Urinary bladder (tissue), 4 donors: ENCODE measurements around the gene ADPRH. TPM values are rescaled to one million over a fixed set of nuclear protein-coding genes. Genes with fewer than 3 reads are reported as not detected.

ENCODE experiments used
- DNase-seq: peaks from one replicate; pipeline ENCODE4 v3.0.0-alpha.2; 2015; ENCODE audit errors: extremely low spot score
- H3K27ac ChIP-seq: one replicate; pipeline ENCODE4 v1.5.1; 2013; ENCODE audit warnings: low read depth, mild to moderate bottlenecking, moderate library complexity
- H3K36me3 ChIP-seq: one replicate; pipeline ENCODE4 v1.6.1; 2013; ENCODE audit warnings: mild to moderate bottlenecking, moderate library complexity; ENCODE audit not compliant: insufficient read depth
- H3K4me1 ChIP-seq: one replicate; pipeline ENCODE4 v1.6.1; 2013; ENCODE audit warnings: mild to moderate bottlenecking, moderate library complexity; ENCODE audit not compliant: insufficient read depth
- H3K4me3 ChIP-seq: one replicate; pipeline ENCODE4 v1.5.1; 2013; ENCODE audit warnings: low read depth, low read length
- WGBS: extraction: QIAGEN DNeasy Blood & Tissue Kit; methylation state at CpG from one replicate; pipeline ENCODE4 v1.1.7; 2013; 5-methylcytosine and 5-hydroxymethylcytosine counted together
- polyA plus RNA-seq: library from polyadenylated mRNA; stranded (reverse); fragments of 200-250 nt; gene quantifications from one replicate; pipeline ENCODE4 v1.2.3, GENCODE V29; 2013
- total RNA-seq: library from RNA; depleted of rRNA; stranded (reverse); fragments of >200 nt; gene quantifications from one replicate; pipeline ENCODE4 v1.2.3, GENCODE V29; 2014
- donor health status: healthy with polysubstance abuse.
- donor health status: healthy.

Gene ADPRH
- total and polyA plus RNA-seq, 2 donors = 3.0 to 13.0 TPM

DNA sequence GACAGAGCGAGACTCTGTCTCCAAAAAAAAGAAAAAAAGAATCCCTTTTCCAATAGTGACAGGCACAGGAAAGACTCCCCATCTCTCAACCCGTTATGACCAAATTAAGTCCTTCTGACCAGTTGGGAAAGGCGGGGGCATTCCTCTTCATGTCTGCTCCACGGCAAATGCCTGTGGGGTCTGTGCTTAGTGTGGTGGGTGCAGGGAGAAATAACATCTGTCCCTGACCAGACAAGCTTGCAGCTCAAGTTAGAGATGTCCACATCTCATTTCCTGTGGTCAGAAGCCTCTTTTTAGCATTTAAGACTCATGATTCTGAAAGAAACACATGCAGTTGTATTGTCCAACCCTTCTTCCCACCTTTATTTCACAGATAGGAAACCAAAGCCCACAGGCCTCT is 34.6 kb downstream of the ADPRH start:
- Histone ChIP-seq H3K27ac (no peak overlapping the region), H3K4me3 (no peak overlapping the region), H3K36me3 (no peaks in the 10 kb centered on the region), H3K4me1 (no peaks in the 10 kb centered on the region)
- WGBS = 82% methylated on average over 4 of the region's 4 CpGs
- DNase-seq = no peak

DNA sequence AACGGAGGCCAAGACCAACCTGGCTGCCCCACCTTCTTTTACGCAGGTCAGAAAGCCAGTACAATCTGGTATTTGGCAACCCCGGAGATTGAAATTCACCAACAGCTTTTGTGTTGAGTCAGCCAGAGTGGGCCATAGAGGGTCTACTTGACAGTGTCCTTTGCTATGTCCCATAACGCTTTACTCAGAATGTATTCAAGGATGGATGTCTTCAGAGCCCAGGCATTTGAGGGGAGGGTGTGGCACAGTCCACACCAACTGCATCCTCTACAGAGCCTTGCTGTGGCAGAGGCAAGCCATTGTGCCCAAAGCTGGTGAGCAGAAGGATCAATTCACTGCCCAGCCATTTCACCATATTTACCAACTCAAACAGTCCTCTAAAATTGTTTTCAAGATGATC is 36.8 kb downstream of the ADPRH start:
- Histone ChIP-seq H3K4me3 (no peak overlapping the region), H3K36me3 (no peaks in the 10 kb centered on the region), H3K4me1 (no peaks in the 10 kb centered on the region), H3K27ac (no peak overlapping the region)
- WGBS = 82% methylated on average over 4 of the region's 4 CpGs
- no peak for DNase-seq

- Histone ChIP-seq H3K27ac (no peak overlapping the region), H3K36me3 (no peaks in the 10 kb centered on the region), H3K4me1 (no peaks in the 10 kb centered on the region), H3K4me3 (no peak overlapping the region)
- DNase-seq = no peak
- WGBS = 74% methylated on average over 7 of the region's 7 CpGs
These were observed 39.8 kb downstream of the ADPRH start for GRCh38 chr3:119619094-119619493.

DNA sequence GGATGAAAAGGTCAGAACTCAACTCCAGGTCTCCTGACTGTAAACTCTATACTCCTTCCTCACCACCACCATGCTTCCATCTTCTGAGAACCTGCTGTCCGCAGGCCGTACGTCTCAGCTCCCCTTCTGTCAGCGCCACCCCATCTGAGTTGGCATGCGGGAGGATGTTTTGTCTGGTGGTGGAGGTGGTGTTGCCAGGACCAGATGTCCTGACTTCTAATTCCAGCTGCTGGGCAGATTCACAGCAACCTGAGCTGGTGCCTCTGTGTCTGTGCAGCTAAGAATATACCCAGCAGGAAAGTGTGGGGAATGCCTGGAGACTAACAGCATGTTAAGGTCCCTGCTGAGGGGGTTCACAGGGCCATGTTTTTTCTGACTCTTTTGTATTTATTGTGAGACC is 41.6 kb downstream of the ADPRH start:
- H3K4me3 ChIP-seq = no peak overlapping the region
- WGBS = 88% methylated on average over 5 of the region's 5 CpGs
- no peaks in the 10 kb centered on the region for H3K4me1 ChIP-seq

GRCh38 chr3:119624002-119624720 is 44.9 kb downstream of the ADPRH start:
- DNase-seq = no peak
- no peaks in the 10 kb centered on the region for H3K36me3 ChIP-seq
- H3K4me3 ChIP-seq = no peak overlapping the region
- WGBS = 84% methylated on average over 9 of the region's 9 CpGs
- no peaks in the 10 kb centered on the region for H3K4me1 ChIP-seq
- H3K27ac ChIP-seq = no peak overlapping the region

More for the DNA sequence above, 41.6 kb downstream of the ADPRH start:
- no peak for DNase-seq
- Histone ChIP-seq H3K27ac (no peak overlapping the region), H3K36me3 (no peaks in the 10 kb centered on the region)

- no peak overlapping the region for H3K27ac ChIP-seq
- H3K4me1 ChIP-seq = no peaks in the 10 kb centered on the region
- no peak for DNase-seq
- WGBS = 73% methylated on average over 8 of the region's 8 CpGs
- no peak overlapping the region for H3K4me3 ChIP-seq
- H3K36me3 ChIP-seq = no peaks in the 10 kb centered on the region
These were observed 46.3 kb downstream of the ADPRH start for GRCh38 chr3:119625451-119626153.

- Histone ChIP-seq H3K4me1 (no peaks in the 10 kb centered on the region), H3K36me3 (no peaks in the 10 kb centered on the region), H3K4me3 (no peak overlapping the region), H3K27ac (no peak overlapping the region)
- no peak for DNase-seq
- 100% methylated on average over 1 of the region's 1 CpG for WGBS
These were observed 46.9 kb downstream of the ADPRH start for GRCh38 chr3:119626196-119626595.

- WGBS = 74% methylated on average over 8 of the region's 8 CpGs
- no peak overlapping the region for H3K27ac ChIP-seq
- no peak for DNase-seq
- no peaks in the 10 kb centered on the region for H3K4me1 ChIP-seq
- H3K4me3 ChIP-seq = no peak overlapping the region
- H3K36me3 ChIP-seq = no peaks in the 10 kb centered on the region
These were observed 48.2 kb downstream of the ADPRH start for GRCh38 chr3:119627461-119627860.

- no peak overlapping the region for H3K27ac ChIP-seq
- H3K4me3 ChIP-seq = no peak overlapping the region
- DNase-seq = no peak
- no peaks in the 10 kb centered on the region for H3K36me3 ChIP-seq
- WGBS = 84% methylated on average over 4 of the region's 4 CpGs
- H3K4me1 ChIP-seq = no peaks in the 10 kb centered on the region
These were observed 49.1 kb downstream of the ADPRH start for GRCh38 chr3:119628390-119628789.

DNA sequence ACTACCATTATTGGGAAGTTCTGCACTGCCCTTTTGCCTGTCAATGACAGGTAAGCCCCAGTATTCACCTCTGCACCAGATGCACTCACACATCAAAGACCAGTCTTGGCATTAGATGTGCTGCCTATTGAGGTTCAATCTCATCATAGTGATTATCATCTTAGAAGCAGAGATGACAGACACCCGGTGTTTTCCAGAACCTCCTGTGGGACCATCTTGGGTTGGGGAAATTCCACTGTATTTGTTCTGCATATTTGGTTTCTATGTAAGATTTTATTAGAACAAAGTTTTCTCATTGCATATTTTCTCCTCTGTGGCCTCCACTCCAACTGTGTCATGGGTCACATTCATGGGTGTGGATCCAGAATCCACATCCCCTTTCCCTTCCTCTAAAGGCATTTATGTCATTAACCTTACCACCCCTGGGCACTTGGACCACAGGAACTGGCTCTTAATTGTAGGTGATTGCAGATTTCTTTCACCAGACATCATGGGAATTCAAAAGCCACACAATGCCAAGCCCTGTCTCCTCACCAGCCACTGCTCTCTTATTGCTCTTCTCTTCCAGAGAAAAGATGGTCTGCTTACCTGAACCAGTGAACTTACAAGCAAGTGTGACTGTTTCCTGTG is 49.6 kb downstream of the ADPRH start:
- Histone ChIP-seq H3K4me3 (no peak overlapping the region), H3K36me3 (no peaks in the 10 kb centered on the region), H3K4me1 (no peaks in the 10 kb centered on the region), H3K27ac (no peak overlapping the region)
- no peak for DNase-seq
- 53% methylated on average over 1 of the region's 1 CpG for WGBS

DNA sequence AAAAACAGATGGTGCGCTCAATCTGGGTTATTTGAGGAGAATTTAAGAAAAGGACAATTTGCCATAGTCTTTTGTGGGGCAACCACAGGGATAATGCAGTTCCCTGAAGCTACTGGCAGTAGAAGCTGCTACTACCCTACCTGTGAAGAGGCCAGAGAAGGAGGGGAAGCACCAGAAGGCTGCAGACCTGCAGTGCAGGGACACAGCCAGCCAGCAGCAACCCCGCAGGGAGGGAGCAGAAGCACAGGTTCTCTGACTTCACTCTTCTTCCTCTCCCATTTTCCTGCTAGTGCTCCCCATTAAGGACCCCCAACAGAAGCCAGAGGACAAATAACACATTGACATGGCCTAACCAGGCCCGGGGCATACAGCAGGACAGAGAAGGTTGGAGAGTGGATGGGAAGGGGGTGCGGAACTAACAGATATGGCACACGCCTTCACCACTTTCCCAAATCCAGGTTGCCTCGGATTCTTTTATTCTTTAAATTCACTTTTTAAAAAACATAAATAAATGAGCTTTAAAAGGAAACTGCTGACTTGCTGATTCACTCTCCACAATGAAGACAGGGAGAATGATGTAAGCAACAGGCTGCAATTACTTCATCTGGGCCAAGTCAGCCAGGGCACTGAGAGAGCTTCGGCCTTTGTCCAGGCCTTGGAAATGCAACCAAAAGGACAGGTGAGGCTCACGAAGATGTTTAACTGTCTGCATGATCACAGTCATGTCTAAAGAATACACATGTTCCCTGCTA is 51.0 kb downstream of the ADPRH start:
- H3K4me1 ChIP-seq = no peaks in the 10 kb centered on the region

DNA sequence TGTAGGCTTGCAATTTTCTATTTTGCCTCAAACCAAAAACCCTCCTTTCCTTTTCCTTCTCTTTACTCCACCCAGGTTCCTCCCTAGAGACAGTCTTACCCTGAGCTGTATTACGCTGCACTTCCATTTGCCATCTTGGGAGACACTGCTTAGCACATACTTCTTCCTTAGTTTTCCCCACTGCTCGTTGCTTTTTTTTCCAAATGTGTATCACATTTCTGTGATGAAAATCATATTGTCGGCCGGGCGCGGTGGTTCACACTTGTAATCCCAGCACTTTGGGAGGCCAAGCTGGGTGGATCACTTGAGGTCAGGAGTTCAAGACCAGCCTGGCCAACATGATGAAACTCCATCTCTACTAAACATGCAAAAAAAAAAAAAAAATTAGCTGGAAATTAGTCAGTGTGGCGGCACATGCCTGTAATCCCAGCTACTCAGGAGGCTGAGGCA is 51.6 kb downstream of the ADPRH start:
- 78% methylated on average over 7 of the region's 7 CpGs for WGBS
- Histone ChIP-seq H3K36me3 (no peaks in the 10 kb centered on the region), H3K4me3 (no peak overlapping the region), H3K27ac (no peak overlapping the region), H3K4me1 (no peaks in the 10 kb centered on the region)
- no peak for DNase-seq

More for the DNA sequence above, 51.0 kb downstream of the ADPRH start:
- WGBS = 68% methylated on average over 8 of the region's 8 CpGs
- no peak overlapping the region for H3K4me3 ChIP-seq
- no peaks in the 10 kb centered on the region for H3K36me3 ChIP-seq
- peak overlapping the region; percentile 0 for H3K27ac ChIP-seq
- no peak for DNase-seq

GRCh38 chr3:119631516-119631915 is 52.2 kb downstream of the ADPRH start:
- Histone ChIP-seq H3K27ac (no peak overlapping the region), H3K4me3 (no peak overlapping the region), H3K4me1 (no peaks in the 10 kb centered on the region), H3K36me3 (no peaks in the 10 kb centered on the region)
- no peak for DNase-seq
- 33% methylated on average over 3 of the region's 3 CpGs for WGBS
